NCI-H2107 treated with DMSO at 0.1 percent for 48 hours (cell line): ENCODE data around the gene POT1.

Experiments used
- DNase-seq: peaks from one replicate; lab custom pipeline; 2025; ENCODE audit not compliant: unreplicated experiment; lab: John Stamatoyannopoulos, UW

Gene POT1

GRCh38 chr7:124914298-124914697 lies 15.3 kb downstream of the POT1 start:
- DNase-seq, result no peak

- DNase-seq, result no peak
Observed at GRCh38 chr7:124912972-124913371, 16.7 kb downstream of the POT1 start.

- DNase-seq, result no peak
Observed at GRCh38 chr7:124909808-124910207, 19.8 kb downstream of the POT1 start.

GRCh38 chr7:124908259-124908658 lies 21.4 kb downstream of the POT1 start:
- no peak for DNase-seq

- DNase-seq, result no peak
Observed at GRCh38 chr7:124907490-124907889, 22.1 kb downstream of the POT1 start.

- DNase-seq, result no peak
Observed at GRCh38 chr7:124898531-124898930, 31.1 kb downstream of the POT1 start.

- no peak for DNase-seq
Observed at GRCh38 chr7:124896001-124896400, 33.6 kb downstream of the POT1 start.

- DNase-seq, result no peak
Observed at GRCh38 chr7:124893140-124893827, 36.3 kb downstream of the POT1 start.

GRCh38 chr7:124887247-124887646 lies 42.4 kb downstream of the POT1 start:
- DNase-seq, result no peak

GRCh38 chr7:124881981-124882380 lies 47.6 kb downstream of the POT1 start:
- no peak for DNase-seq

- DNase-seq, result no peak
Observed at GRCh38 chr7:124879771-124880170, 49.9 kb downstream of the POT1 start.

- DNase-seq, result no peak
Observed at GRCh38 chr7:124879103-124879502, 50.5 kb downstream of the POT1 start.

GRCh38 chr7:124874644-124875163 lies 54.9 kb downstream of the POT1 start:
- no peak for DNase-seq

GRCh38 chr7:124857672-124858235 lies 71.9 kb downstream of the POT1 start:
- no peak for DNase-seq

- DNase-seq, result peak; percentile 7
Observed at GRCh38 chr7:124856299-124856888, 73.2 kb downstream of the POT1 start.

- no peak for DNase-seq
Observed at GRCh38 chr7:124843336-124843735, 86.3 kb downstream of the POT1 start.

GRCh38 chr7:124840435-124840834 lies 89.2 kb downstream of the POT1 start:
- peak; percentile 1 for DNase-seq

- DNase-seq, result no peak
Observed at GRCh38 chr7:124839687-124840086, 89.9 kb downstream of the POT1 start.

GRCh38 chr7:124836173-124836572 lies 93.5 kb downstream of the POT1 start:
- DNase-seq, result no peak

GRCh38 chr7:124818807-124819206 lies 110.8 kb downstream of the POT1 start:
- DNase-seq, result no peak

- DNase-seq, result no peak
Observed at GRCh38 chr7:124813994-124814798, 115.4 kb downstream of the POT1 start.

- DNase-seq, result no peak
Observed at GRCh38 chr7:124812764-124813163, 116.9 kb downstream of the POT1 start.
